HG03039 (cell line): ENCODE results near the gene ATG10.
"Not testable (repeated sequence)": the region's sequence is repeated elsewhere in the genome, so short reads cannot be mapped to it uniquely, and the experiment has no call there.

Experiments
- ATAC-seq: cut with Tn5 transposase; IDR thresholded peaks from one replicate; pipeline ENCODE4 v1.9.1; 2021; ENCODE audit warnings: mild to moderate bottlenecking, moderate library complexity; ENCODE audit not compliant: unreplicated experiment

ATG10 gene

GRCh38 chr5:82115858-82116257, 144.0 kb downstream of the ATG10 start:
- no peak for ATAC-seq

GRCh38 chr5:82119889-82120288, 148.1 kb downstream of the ATG10 start:
- ATAC-seq, result no peak

GRCh38 chr5:82129723-82130285, 158.0 kb downstream of the ATG10 start:
- no peak for ATAC-seq

- no peak for ATAC-seq
These were observed 158.8 kb downstream of the ATG10 start for GRCh38 chr5:82130602-82131001.

GRCh38 chr5:82137205-82137604, 165.4 kb downstream of the ATG10 start:
- ATAC-seq, result no peak

GRCh38 chr5:82139837-82140236, 168.0 kb downstream of the ATG10 start:
- not testable (repeated sequence) for ATAC-seq

- no peak for ATAC-seq
These were observed 170.5 kb downstream of the ATG10 start for GRCh38 chr5:82142217-82142841.

GRCh38 chr5:82142928-82143577, 171.2 kb downstream of the ATG10 start:
- no peak for ATAC-seq

GRCh38 chr5:82147860-82148573, 176.2 kb downstream of the ATG10 start:
- ATAC-seq, result no peak

GRCh38 chr5:82149434-82149833, 177.6 kb downstream of the ATG10 start:
- no peak for ATAC-seq

GRCh38 chr5:82150559-82150958, 178.7 kb downstream of the ATG10 start:
- no peak for ATAC-seq

GRCh38 chr5:82151204-82151603, 179.4 kb downstream of the ATG10 start:
- ATAC-seq, result no peak

- no peak for ATAC-seq
These were observed 179.8 kb downstream of the ATG10 start for GRCh38 chr5:82151662-82152061.

GRCh38 chr5:82152978-82153481, 181.2 kb downstream of the ATG10 start:
- no peak for ATAC-seq

- ATAC-seq, result no peak
These were observed 183.0 kb downstream of the ATG10 start for GRCh38 chr5:82154776-82155175.

GRCh38 chr5:82155305-82155704, 183.5 kb downstream of the ATG10 start:
- ATAC-seq, result no peak

GRCh38 chr5:82156874-82157273, 185.1 kb downstream of the ATG10 start:
- ATAC-seq, result no peak

GRCh38 chr5:82158755-82159413, 187.1 kb downstream of the ATG10 start:
- no peak for ATAC-seq

- ATAC-seq, result no peak
These were observed 189.1 kb downstream of the ATG10 start for GRCh38 chr5:82160948-82161347.

GRCh38 chr5:82162573-82162972, 190.8 kb downstream of the ATG10 start:
- ATAC-seq, result no peak
